ENCODE data around the gene SLC25A22.

Gene SLC25A22

GRCh38 chr11:788953-789940 is 8.8 kb downstream of the SLC25A22 start:
- DNase-seq (ENCODE audit: low spot score): no peak

- no peak for DNase-seq (ENCODE audit: low spot score)
Observed at GRCh38 chr11:788009-788640, 10.0 kb downstream of the SLC25A22 start.

- DNase-seq (ENCODE audit: low spot score): no peak
Observed at GRCh38 chr11:787084-787675, 10.9 kb downstream of the SLC25A22 start.

GRCh38 chr11:786235-787083 is 11.6 kb downstream of the SLC25A22 start:
- DNase-seq (ENCODE audit: low spot score): no peak

GRCh38 chr11:783581-784015 is 14.5 kb downstream of the SLC25A22 start:
- peak; percentile 18 for DNase-seq (ENCODE audit: low spot score)

- no peak for DNase-seq (ENCODE audit: low spot score)
Observed at GRCh38 chr11:782264-783174, 15.6 kb downstream of the SLC25A22 start.

GRCh38 chr11:779955-780532 is 18.0 kb downstream of the SLC25A22 start:
- no peak for DNase-seq (ENCODE audit: low spot score)

GRCh38 chr11:778976-779954 is 18.8 kb downstream of the SLC25A22 start:
- DNase-seq (ENCODE audit: low spot score): no peak

GRCh38 chr11:777288-778255 is 20.5 kb downstream of the SLC25A22 start, which contains the start of gene GATD1:
GATD1 (minus strand) TSS chr11:777487; CDS start chr11:777462, 25 bp downstream.
- peak; percentile 93 for DNase-seq (ENCODE audit: low spot score)

GRCh38 chr11:776561-777287 is 21.4 kb downstream of the SLC25A22 start:
- DNase-seq (ENCODE audit: low spot score): no peak

GRCh38 chr11:776263-776560 is 21.9 kb downstream of the SLC25A22 start:
- no peak for DNase-seq (ENCODE audit: low spot score)

- no peak for DNase-seq (ENCODE audit: low spot score)
Observed at GRCh38 chr11:774873-775592, 23.0 kb downstream of the SLC25A22 start.

- DNase-seq (ENCODE audit: low spot score): no peak
Observed at GRCh38 chr11:773830-774229, 24.3 kb downstream of the SLC25A22 start.

GRCh38 chr11:773425-773824 is 24.7 kb downstream of the SLC25A22 start:
- DNase-seq (ENCODE audit: low spot score): no peak

GRCh38 chr11:772429-773390 is 25.4 kb downstream of the SLC25A22 start:
- DNase-seq (ENCODE audit: low spot score): no peak

All from CD4-positive, alpha-beta T cell treated with Interleukin-2 at 100 ng/mL for 4 hours (primary cell).